ENCODE data around the gene CLEC4M.
"Not testable (repeated sequence)": the region's sequence is repeated elsewhere in the genome, so short reads cannot be mapped to it uniquely, and the experiment has no call there.

CLEC4M gene

DNA sequence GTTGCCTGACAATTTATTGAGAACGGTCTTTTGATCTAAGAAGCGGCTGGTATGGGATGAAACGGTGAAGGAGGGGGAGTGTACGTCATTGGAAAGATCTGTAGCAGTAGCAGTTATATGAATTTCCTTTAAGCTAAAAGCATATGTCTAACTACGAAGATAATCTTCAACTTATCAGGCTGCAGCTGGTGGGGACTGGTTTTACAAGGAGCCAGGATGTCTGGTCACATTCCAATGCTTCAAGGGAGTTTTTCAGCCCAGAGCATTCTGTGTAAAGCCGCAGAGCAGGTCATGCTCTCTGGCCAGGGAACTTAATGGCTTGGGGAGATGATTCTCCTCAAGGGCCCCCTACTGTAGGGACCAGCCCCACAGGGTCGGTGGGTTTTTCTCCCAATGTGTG lies 29.2 kb downstream of the CLEC4M start:
- no peaks in the 10 kb centered on the region for H3K36me3 ChIP-seq (replicated peaks)
- H3K4me3 ChIP-seq (ENCODE audit: low read depth, low read length), result no peak overlapping the region
- H3K27me3 ChIP-seq (replicated peaks), result peaks cover 20% of the 10 kb centered on the region
- no peak overlapping the region for H3K27ac ChIP-seq
- TF ChIP-seq, protein P1, sequence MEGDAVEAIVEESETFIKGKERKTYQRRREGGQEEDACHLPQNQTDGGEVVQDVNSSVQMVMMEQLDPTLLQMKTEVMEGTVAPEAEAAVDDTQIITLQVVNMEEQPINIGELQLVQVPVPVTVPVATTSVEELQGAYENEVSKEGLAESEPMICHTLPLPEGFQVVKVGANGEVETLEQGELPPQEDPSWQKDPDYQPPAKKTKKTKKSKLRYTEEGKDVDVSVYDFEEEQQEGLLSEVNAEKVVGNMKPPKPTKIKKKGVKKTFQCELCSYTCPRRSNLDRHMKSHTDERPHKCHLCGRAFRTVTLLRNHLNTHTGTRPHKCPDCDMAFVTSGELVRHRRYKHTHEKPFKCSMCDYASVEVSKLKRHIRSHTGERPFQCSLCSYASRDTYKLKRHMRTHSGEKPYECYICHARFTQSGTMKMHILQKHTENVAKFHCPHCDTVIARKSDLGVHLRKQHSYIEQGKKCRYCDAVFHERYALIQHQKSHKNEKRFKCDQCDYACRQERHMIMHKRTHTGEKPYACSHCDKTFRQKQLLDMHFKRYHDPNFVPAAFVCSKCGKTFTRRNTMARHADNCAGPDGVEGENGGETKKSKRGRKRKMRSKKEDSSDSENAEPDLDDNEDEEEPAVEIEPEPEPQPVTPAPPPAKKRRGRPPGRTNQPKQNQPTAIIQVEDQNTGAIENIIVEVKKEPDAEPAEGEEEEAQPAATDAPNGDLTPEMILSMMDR (IDR thresholded peaks at IDR 0.05; ENCODE audit: low read depth, low read length, missing control alignments), result no peak
- in situ Hi-C loops (cut with HindIII; ENCODE audit: low pct_ligation_motif_present, low sequenced_read_pairs), result no loop called here
- peak; percentile 5 for DNase-seq

DNA sequence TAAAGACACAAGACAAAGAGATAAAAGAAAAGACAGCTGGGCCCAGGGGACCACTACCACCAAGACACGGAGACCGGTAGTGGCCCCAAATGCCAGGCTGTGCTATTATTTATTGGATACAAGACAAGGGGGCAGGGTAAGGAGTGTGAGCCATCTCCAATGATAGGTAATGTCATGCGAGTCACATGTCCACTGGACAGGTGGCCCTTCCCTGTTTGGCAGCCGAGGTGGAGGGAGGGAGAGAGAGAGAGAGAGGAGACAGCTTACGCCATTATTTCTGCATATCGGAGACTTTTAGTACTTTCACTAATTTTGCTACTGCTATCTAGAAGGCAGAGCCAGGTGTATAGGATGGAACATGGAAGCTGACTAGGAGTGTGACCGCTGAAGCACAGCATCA lies 29.7 kb downstream of the CLEC4M start:
- DNase-seq; in situ Hi-C loops (cut with HindIII; ENCODE audit: low pct_ligation_motif_present, low sequenced_read_pairs); H3K36me3 ChIP-seq (replicated peaks); H3K4me3 ChIP-seq (ENCODE audit: low read depth, low read length); H3K27ac ChIP-seq: not testable (repeated sequence)
- H3K27me3 ChIP-seq (replicated peaks), result peaks cover 16% of the 10 kb centered on the region

DNA sequence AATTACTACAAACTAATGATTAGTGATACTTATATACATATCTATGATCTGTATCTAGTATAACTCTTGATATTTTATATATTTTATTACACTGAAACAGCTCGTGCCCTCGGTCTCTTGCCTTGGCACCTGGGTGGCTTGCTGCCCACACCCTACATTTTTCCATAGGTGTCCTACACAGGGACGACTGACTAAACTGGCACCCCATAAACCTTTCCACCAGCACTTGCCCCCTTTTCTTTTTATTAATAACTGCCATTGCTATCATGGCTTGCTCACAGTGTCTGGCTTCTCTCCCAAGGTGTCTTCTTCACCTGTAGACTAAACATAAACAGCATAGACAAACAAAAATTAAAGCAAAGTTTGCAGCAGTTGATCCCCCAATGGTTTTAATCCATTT lies 30.4 kb downstream of the CLEC4M start:
- Histone ChIP-seq H3K4me3 (ENCODE audit: low read depth, low read length) (no peak overlapping the region), H3K36me3 (replicated peaks) (no peaks in the 10 kb centered on the region), H3K27ac (no peak overlapping the region), H3K27me3 (replicated peaks) (peaks cover 9% of the 10 kb centered on the region)
- TF ChIP-seq, protein P1 (IDR thresholded peaks at IDR 0.05; ENCODE audit: low read depth, low read length, missing control alignments), result no peak
- no peak for DNase-seq
- in situ Hi-C loops (cut with HindIII; ENCODE audit: low pct_ligation_motif_present, low sequenced_read_pairs), result no loop called here

DNA sequence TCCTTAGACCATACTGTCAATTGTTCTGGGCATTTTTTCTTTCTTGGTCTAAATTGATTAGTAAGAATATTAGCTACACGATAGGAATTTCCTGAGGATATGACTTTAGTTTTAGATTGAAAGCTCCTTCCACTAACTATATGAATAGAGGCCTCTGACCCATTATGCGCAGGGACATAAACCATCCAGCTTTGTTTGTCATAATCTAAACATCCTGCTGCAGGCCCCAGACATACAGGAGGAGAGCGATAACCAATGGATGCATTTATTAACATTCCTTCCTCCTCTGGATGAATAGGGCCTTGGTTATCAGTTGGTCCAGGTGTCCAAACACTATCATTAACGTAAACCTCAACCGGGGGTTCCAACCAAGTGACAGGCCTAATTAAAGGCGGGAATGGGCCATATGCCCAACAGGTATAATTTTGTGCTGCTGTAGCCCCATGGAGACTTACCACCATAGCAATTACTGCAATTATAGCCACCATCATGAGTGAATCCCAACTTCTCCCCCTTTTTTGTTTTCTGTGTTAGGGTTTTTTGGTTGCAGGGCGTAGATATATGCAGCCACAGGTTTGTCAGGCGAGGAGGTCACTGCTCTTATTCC lies 32.6 kb downstream of the CLEC4M start:
- Histone ChIP-seq H3K27me3 (replicated peaks) (no peaks in the 10 kb centered on the region), H3K27ac (no peak overlapping the region), H3K4me3 (ENCODE audit: low read depth, low read length) (no peak overlapping the region), H3K36me3 (replicated peaks) (no peaks in the 10 kb centered on the region)
- in situ Hi-C loops (cut with HindIII; ENCODE audit: low pct_ligation_motif_present, low sequenced_read_pairs), result no loop called here
- no peak for DNase-seq
- TF ChIP-seq, protein P1 (IDR thresholded peaks at IDR 0.05; ENCODE audit: low read depth, low read length, missing control alignments), result no peak

DNA sequence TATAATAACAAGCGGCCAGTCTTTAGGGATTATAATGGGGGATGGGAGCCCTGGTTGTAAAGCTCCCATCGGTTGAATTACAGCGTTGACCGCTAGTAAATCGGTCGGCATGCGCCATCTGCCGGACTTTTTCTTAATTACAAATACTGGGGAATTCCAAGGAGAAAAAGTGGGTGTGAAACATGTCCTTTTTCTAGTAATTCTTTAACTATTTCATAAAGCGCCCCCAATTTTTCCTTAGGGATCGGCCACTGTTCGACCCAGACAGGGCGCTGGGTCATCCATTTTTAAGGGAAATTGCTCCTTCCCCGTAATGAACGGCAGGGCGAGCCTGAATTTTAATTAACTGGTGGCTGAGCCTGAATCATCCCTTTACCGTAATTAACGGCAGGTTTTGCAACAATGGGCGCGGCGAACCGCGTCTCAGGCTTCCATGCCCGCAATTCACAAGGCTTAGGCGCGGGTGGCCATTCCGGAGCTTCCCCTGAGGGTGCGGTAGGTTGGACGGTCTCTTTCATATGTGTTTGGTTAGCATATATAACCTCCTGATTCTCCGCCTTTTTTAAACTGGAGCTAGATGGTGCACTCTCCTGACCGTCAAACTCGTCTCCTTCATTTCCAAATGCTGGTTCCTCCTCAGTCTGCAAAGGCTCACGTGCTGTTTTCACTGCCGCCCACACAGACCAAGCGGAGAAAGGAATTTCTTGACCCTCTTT lies 36.8 kb downstream of the CLEC4M start:
- H3K27ac ChIP-seq, result no peak overlapping the region
- H3K36me3 ChIP-seq (replicated peaks), result no peaks in the 10 kb centered on the region
- in situ Hi-C loops (cut with HindIII; ENCODE audit: low pct_ligation_motif_present, low sequenced_read_pairs), result no loop called here
- H3K27me3 ChIP-seq (replicated peaks), result no peaks in the 10 kb centered on the region
- TF ChIP-seq, protein P1 (IDR thresholded peaks at IDR 0.05; ENCODE audit: low read depth, low read length, missing control alignments), result peak; percentile 70
- peak; percentile 66 for DNase-seq
- peak overlapping the region; percentile 27 for H3K4me3 ChIP-seq (ENCODE audit: low read depth, low read length)

DNA sequence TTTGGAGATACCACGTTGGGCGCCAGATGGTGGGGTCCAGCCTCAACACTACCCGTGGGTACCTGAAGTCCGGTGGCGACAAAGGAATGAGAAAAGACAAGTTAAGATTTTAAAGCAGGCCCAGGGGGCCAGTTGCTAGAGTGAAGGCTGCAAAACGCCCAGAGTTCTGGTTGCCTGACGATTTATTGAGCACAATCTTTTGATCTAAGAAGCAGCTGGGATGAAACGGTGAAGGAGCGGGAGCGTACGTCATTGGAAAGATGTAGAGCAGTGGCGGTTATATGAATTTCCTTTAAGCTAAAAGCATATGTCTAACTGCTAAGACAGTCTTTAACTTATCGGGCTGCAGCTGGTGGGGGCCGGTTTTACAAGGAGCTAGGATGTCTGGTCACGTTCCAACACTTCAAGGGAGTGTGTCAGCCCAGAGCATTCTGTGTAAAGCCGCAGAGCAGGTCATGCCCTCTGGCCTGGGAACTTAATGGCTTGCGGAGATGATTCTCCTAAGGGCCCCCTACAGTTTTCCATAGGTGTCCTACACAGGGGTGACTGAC lies 38.1 kb downstream of the CLEC4M start:
- Histone ChIP-seq H3K4me3 (ENCODE audit: low read depth, low read length) (no peak overlapping the region), H3K27me3 (replicated peaks) (no peaks in the 10 kb centered on the region), H3K36me3 (replicated peaks) (no peaks in the 10 kb centered on the region), H3K27ac (no peak overlapping the region)
- TF ChIP-seq, protein P1 (IDR thresholded peaks at IDR 0.05; ENCODE audit: low read depth, low read length, missing control alignments), result no peak
- in situ Hi-C loops (cut with HindIII; ENCODE audit: low pct_ligation_motif_present, low sequenced_read_pairs), result no loop called here
- DNase-seq, result no peak
